ENCODE measurements around the gene ALAS2.

DNA sequence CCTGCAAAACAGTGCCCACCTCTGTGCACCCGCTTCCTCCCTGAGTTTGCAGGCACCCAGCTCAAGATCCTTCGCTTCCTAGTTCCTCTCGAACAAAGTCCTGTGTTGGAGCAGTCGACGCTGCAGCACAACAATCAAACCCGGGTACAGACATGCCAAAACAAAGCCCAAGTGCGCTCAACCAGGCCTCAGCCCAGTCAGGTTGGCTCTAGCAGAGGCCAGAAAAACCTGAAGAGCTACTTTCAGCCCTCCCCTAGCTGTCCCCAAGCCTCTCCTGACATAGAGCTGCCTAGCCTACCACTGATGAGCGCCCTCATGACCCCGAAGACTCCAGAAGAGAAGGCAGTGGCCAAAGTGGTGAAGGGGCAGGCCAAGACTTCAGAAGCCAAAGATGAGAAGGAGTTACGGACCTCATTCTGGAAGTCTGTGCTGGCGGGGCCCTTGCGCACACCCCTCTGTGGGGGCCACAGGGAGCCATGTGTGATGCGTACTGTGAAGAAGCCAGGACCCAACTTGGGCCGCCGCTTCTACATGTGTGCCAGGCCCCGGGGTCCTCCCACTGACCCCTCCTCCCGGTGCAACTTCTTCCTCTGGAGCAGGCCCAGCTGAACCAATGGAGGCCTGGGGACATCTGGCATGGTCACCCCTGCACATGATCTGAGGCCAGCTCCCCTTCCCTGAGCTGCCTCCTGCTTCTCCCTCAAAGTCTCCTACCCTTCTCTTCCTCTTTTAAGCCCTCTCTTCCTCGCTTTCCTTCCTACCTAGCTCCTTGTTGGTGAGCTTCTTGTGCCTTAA, 23.8 kb downstream of the ALAS2 start:
- no peak for TF ChIP-seq TAF1 (IDR thresholded peaks at IDR 0.05; ENCODE audit: low read depth, low read length)
- TF ChIP-seq MAX (IDR thresholded peaks at IDR 0.05) = no peak
- TF ChIP-seq POLR2AphosphoS5 (IDR thresholded peaks at IDR 0.05; ENCODE audit: low read depth, low read length) = no peak
- no peak for TF ChIP-seq CTCF (IDR thresholded peaks at IDR 0.05; ENCODE audit: control extremely low read depth in 1 of 3, insufficient read depth in 1 of 3, low read depth in 1 of 3, low read length in 3 of 3)
- TF ChIP-seq SP1 (IDR thresholded peaks at IDR 0.05; ENCODE audit: low read depth, low read length) = no peak
- no peak for TF ChIP-seq TCF12 (IDR thresholded peaks at IDR 0.05; ENCODE audit: low read depth, low read length)
- TF ChIP-seq EP300 (IDR thresholded peaks at IDR 0.05; ENCODE audit: borderline replicate concordance in 1 of 2, low read depth in 2 of 2, low read length in 2 of 2) = no peak
- no peak for TF ChIP-seq POLR2A (IDR thresholded peaks at IDR 0.05; ENCODE audit: control extremely low read depth in 1 of 2, low read depth in 2 of 2, low read length in 2 of 2)
- TF ChIP-seq EGR1 (IDR thresholded peaks at IDR 0.05; ENCODE audit: borderline replicate concordance, low read depth, low read length) = no peak
